ENCODE results near the gene GABPB1. TPM values are rescaled to one million over a fixed set of nuclear protein-coding genes. Genes with fewer than 3 reads are reported as not detected.

GABPB1 gene
- total RNA-seq, 4 donors from 2014 or later, result 16.9 to 20.2 (median 17.8) TPM

DNA sequence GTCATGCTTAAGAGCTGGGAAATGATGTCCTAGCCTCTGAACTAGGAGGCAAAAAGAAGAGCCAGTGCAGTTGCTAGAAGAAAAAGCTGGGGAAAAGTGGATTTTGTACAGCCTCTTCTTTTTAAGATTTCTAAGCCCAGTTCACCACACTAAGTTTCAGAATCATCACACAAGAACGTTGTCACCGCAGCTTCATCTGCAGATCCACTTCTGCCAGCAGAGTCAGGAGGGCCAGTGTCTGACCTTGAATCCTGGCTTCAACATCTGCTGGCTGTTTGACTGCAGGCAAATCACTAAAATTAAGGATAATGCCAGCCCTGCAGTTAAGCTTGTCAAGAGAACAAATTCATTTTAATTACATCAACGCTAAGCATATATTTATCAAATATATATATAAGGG, 125.7 kb downstream of the GABPB1 start:
- 87 to 93% methylated on average over 3 of the region's 3 CpGs for WGBS, 2 donors
- intact Hi-C loops (cut with DNase I; ENCODE audit: low total_unique reads), result no loop called here
- H3K4me3 ChIP-seq (ENCODE audit: low read depth, poor library complexity, severe bottlenecking), result no peak overlapping the region
- no peak for DNase-seq (ENCODE audit: low spot score in 2 of 2)
- TF ChIP-seq, protein P1, sequence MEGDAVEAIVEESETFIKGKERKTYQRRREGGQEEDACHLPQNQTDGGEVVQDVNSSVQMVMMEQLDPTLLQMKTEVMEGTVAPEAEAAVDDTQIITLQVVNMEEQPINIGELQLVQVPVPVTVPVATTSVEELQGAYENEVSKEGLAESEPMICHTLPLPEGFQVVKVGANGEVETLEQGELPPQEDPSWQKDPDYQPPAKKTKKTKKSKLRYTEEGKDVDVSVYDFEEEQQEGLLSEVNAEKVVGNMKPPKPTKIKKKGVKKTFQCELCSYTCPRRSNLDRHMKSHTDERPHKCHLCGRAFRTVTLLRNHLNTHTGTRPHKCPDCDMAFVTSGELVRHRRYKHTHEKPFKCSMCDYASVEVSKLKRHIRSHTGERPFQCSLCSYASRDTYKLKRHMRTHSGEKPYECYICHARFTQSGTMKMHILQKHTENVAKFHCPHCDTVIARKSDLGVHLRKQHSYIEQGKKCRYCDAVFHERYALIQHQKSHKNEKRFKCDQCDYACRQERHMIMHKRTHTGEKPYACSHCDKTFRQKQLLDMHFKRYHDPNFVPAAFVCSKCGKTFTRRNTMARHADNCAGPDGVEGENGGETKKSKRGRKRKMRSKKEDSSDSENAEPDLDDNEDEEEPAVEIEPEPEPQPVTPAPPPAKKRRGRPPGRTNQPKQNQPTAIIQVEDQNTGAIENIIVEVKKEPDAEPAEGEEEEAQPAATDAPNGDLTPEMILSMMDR (IDR thresholded peaks at IDR 0.05), result no peak
- TF ChIP-seq POLR2A (IDR thresholded peaks at IDR 0.05), result no peak

DNA sequence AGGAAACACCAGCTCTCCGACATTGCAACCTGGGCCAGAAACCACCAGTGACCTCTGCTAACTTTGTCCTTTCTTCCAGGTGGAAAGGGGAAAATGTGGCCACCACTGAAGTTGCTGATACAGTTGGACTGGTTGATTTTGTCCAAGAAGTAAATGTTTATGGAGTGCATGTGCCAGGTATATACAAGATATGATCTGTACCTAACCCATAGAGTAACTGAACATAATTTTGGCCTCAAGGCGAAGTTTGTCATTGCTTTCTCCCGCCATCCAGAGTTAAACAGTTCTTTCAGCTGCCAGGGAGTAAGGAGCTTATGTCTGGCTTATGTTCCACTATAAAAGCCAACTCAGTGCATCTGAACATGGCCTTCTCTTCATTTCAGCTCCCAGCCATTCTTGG, 126.1 kb downstream of the GABPB1 start:
- no peak overlapping the region for H3K4me3 ChIP-seq (ENCODE audit: low read depth, poor library complexity, severe bottlenecking)
- intact Hi-C loops (cut with DNase I; ENCODE audit: low total_unique reads), result no loop called here
- 80 to 84% methylated on average over 3 of the region's 3 CpGs for WGBS, 2 donors
- TF ChIP-seq, protein P1 (IDR thresholded peaks at IDR 0.05), result no peak
- DNase-seq (ENCODE audit: low spot score in 2 of 2), result no peak

DNA sequence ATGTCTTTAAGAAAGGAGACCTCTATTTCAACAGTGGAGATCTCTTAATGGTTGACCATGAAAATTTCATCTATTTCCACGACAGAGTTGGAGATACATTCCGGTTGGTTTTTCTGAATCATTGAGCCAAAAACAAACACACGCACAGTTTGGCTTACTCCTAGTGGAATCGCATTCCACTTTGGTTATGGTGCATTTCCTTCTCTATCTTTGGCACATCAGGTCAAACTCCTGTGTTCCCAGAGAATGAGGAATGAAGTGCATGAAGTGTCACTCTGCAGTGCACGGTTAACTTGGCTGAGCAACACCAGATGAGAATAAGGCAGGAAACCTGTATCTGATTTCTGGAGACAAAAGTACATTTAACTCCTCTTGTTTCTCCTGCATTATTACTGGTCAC, 127.9 kb downstream of the GABPB1 start:
- intact Hi-C loops (cut with DNase I; ENCODE audit: low total_unique reads), result no loop called here
- WGBS, 2 donors, result 69 to 73% methylated on average over 5 of the region's 5 CpGs
- TF ChIP-seq, protein P1 (IDR thresholded peaks at IDR 0.05), result no peak
- no peak for TF ChIP-seq POLR2A (IDR thresholded peaks at IDR 0.05)
- DNase-seq (ENCODE audit: low spot score in 2 of 2), result no peak
- no peak overlapping the region for H3K4me3 ChIP-seq (ENCODE audit: low read depth, poor library complexity, severe bottlenecking)

DNA sequence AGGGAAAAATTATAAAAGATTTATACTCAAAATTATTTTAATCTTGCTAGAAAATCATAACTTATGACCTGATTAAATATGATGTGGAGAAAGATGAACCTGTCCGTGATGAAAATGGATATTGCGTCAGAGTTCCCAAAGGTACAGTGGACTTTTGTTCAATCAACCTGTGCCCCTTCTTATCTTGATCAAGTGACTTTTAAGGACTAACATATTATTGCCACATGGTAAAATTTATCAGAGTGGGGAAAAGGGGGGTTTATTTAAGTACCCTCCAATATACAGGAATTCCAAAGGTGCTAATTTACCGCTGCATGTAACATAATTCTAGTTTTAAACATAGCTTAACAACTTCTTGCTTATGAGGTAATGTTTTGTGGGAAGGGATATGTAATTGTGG, 129.1 kb downstream of the GABPB1 start:
- no peak for DNase-seq (ENCODE audit: low spot score in 2 of 2)
- TF ChIP-seq, protein P1 (IDR thresholded peaks at IDR 0.05), result no peak
- no peak for TF ChIP-seq POLR2A (IDR thresholded peaks at IDR 0.05)
- 94 to 95% methylated on average over 3 of the region's 3 CpGs for WGBS, 2 donors
- intact Hi-C loops (cut with DNase I; ENCODE audit: low total_unique reads), result no loop called here
- H3K4me3 ChIP-seq (ENCODE audit: low read depth, poor library complexity, severe bottlenecking), result no peak overlapping the region

Other genes with a start within 250 kb of the GABPB1 start
- gene ATP8B4, start 236.0 kb downstream of the GABPB1 start, total RNA-seq, result 1 to 10 TPM; 1.9 to 6.3 (median 2.9) TPM
- 1 to 10 TPM in 2 of 4 donors, under 1 TPM in 2; 0.53 to 4.1 (median 1.3) TPM for gene SLC27A2, start 173.0 kb downstream of the GABPB1 start, total RNA-seq
- gene HDC, start 89.5 kb downstream of the GABPB1 start, total RNA-seq, result 1 to 10 TPM in 2 of 4 donors, under 1 TPM in 2; 0.10 to 2.1 (median 0.95) TPM
- gene USP8, start 69.2 kb upstream of the GABPB1 start, total RNA-seq, result 10 to 100 TPM; 34.8 to 67.0 (median 44.7) TPM
- not detected for gene USP50, start 191.5 kb upstream of the GABPB1 start, total RNA-seq